ENCODE results near the gene GMPPA. TPM values are rescaled to one million over a fixed set of nuclear protein-coding genes. Genes with fewer than 3 reads are reported as not detected.

The GMPPA gene
- total and polyA plus RNA-seq, 3 donors from 2014 or later, result 19.6 to 28.3 (median 24.6) TPM

DNA sequence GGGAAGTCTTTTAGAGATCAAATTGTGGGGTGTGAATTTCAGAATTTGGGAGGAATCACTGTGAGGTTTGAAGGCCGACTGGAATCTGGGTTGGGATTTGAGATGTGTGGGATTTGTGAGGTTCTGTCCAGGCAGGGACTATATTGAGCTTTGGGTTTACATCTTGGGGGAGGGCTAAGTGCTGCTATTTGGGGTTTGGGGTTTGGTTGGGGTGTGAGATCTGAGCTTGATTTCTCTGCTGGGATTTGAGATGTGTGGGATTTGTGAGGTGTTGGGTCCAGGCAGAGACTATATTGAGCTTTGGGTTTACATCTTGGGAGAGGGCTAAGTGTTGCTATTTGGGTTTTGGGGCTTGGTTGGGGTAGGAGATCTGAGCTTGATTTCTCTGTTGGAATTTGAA lies 864 bp downstream of the GMPPA start:
- no peaks in the 10 kb centered on the region for H3K36me3 ChIP-seq (ENCODE audit: low read depth, missing control alignments)
- no peak for TF ChIP-seq POLR2A (IDR thresholded peaks at IDR 0.05)
- TF ChIP-seq, protein P1, sequence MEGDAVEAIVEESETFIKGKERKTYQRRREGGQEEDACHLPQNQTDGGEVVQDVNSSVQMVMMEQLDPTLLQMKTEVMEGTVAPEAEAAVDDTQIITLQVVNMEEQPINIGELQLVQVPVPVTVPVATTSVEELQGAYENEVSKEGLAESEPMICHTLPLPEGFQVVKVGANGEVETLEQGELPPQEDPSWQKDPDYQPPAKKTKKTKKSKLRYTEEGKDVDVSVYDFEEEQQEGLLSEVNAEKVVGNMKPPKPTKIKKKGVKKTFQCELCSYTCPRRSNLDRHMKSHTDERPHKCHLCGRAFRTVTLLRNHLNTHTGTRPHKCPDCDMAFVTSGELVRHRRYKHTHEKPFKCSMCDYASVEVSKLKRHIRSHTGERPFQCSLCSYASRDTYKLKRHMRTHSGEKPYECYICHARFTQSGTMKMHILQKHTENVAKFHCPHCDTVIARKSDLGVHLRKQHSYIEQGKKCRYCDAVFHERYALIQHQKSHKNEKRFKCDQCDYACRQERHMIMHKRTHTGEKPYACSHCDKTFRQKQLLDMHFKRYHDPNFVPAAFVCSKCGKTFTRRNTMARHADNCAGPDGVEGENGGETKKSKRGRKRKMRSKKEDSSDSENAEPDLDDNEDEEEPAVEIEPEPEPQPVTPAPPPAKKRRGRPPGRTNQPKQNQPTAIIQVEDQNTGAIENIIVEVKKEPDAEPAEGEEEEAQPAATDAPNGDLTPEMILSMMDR (IDR thresholded peaks at IDR 0.05), result no peak
- no peaks in the 10 kb centered on the region for H3K27me3 ChIP-seq
- 39 to 58% methylated on average over 1 of the region's 1 CpG for WGBS, 2 donors
- peaks cover 17% of the 10 kb centered on the region for H3K4me1 ChIP-seq
- H3K27ac ChIP-seq, result no peak overlapping the region
- no peak for DNase-seq
- intact Hi-C loops (cut with DNase I; ENCODE audit: low total_unique reads), result no loop called here
- H3K9me3 ChIP-seq, result no peaks in the 10 kb centered on the region
- H3K4me3 ChIP-seq, result no peak overlapping the region

DNA sequence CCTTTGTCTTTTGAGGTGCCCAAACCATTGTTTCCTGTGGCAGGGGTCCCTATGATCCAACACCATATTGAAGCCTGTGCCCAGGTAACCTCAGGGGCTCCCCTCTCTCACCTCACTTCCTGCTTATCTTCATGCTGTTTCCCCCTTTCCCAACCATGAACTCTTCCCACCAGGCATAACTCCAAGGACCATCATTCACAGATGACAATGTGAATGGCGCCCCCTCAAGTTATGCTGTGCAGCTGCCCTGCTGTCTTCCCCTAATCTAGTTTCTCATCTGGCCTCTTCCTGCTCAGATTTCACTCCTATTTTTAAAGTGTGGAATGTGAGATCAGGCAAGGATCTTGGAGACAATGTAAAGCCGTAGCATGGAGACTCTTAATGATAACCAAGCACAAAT lies 1.4 kb downstream of the GMPPA start:
- DNase-seq, result no peak
- Histone ChIP-seq H3K4me1 (peaks cover 17% of the 10 kb centered on the region), H3K4me3 (no peak overlapping the region), H3K27ac (no peak overlapping the region), H3K9me3 (no peaks in the 10 kb centered on the region), H3K27me3 (no peaks in the 10 kb centered on the region), H3K36me3 (ENCODE audit: low read depth, missing control alignments) (no peaks in the 10 kb centered on the region)
- intact Hi-C loops (cut with DNase I; ENCODE audit: low total_unique reads), result no loop called here
- no peak for TF ChIP-seq POLR2A (IDR thresholded peaks at IDR 0.05)
- TF ChIP-seq, protein P1 (IDR thresholded peaks at IDR 0.05), result no peak
- WGBS, 2 donors, result 87 to 97% methylated on average over 2 of the region's 2 CpGs

DNA sequence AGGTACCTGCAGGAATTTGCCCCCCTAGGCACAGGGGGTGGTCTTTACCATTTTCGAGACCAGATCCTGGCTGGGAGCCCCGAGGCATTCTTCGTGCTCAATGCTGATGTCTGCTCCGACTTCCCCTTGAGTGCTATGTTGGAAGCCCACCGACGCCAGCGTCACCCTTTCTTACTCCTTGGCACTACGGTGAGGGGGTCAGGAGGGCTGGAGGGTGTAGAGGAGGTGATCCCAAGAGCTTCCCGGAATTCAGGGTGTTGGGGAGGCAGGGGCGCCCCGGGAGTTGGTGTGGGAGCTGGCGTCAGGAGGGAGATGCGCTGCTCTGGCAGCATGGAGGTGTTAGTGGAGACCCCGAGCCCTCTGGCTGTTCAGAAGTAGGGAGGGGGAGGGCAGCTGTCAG lies 3.2 kb downstream of the GMPPA start:
- Histone ChIP-seq H3K27me3 (no peaks in the 10 kb centered on the region), H3K4me3 (no peak overlapping the region), H3K36me3 (ENCODE audit: low read depth, missing control alignments) (no peaks in the 10 kb centered on the region), H3K4me1 (peaks cover 17% of the 10 kb centered on the region), H3K9me3 (no peaks in the 10 kb centered on the region), H3K27ac (no peak overlapping the region)
- no peak for DNase-seq
- 92 to 98% methylated on average over 13 to 14 of the region's 14 CpGs for WGBS, 2 donors
- TF ChIP-seq POLR2A (IDR thresholded peaks at IDR 0.05), result no peak
- TF ChIP-seq, protein P1 (IDR thresholded peaks at IDR 0.05), result no peak
- intact Hi-C loops (cut with DNase I; ENCODE audit: low total_unique reads), result no loop called here

DNA sequence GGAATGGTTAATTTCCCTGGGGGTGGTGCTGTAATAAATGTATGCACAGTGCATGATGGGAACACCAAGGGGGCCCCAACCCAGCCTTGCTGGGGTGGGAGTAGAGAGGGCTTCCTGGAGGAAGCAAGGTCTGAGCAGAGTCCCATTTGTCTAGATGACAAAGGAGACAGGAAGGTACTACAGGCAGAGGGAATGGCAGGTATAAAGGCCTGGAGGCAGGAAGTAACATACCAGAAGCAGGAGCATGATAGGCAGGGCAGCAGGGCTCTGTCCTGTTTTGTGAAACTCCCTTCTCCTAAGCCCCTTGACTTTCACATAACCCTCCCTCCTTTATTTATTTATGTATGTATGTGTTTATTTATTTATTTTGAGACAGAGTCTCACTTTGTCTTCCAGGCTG lies 3.9 kb downstream of the GMPPA start:
- no peak overlapping the region for H3K4me3 ChIP-seq
- H3K27me3 ChIP-seq, result no peaks in the 10 kb centered on the region
- H3K4me1 ChIP-seq, result peaks cover 11% of the 10 kb centered on the region
- intact Hi-C loops (cut with DNase I; ENCODE audit: low total_unique reads), result no loop called here
- H3K36me3 ChIP-seq (ENCODE audit: low read depth, missing control alignments), result no peaks in the 10 kb centered on the region
- H3K27ac ChIP-seq, result no peak overlapping the region
- H3K9me3 ChIP-seq, result no peaks in the 10 kb centered on the region
- TF ChIP-seq POLR2A (IDR thresholded peaks at IDR 0.05), result no peak
- TF ChIP-seq, protein P1 (IDR thresholded peaks at IDR 0.05), result no peak
- no peak for DNase-seq

DNA sequence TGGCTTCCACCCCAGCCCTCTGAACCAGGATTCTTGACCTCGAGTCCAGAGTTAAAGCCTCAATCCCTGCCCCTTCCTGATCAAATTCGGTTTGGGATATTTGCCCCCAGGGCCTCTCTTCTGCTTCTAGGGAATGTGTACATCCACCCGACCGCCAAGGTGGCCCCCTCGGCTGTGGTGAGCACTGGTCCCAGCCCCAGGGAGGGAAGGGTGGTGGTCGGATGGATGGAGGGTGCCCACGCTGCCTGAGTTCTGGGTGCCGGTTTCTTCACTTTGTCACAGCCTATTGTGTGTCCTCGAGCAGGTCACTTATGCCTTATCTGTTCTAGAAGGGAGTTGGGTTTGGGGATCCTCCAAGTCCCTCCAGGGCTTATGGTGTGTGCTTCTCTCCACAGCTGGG lies 6.9 kb downstream of the GMPPA start:
- H3K4me1 ChIP-seq, result peaks cover 19% of the 10 kb centered on the region
- no peaks in the 10 kb centered on the region for H3K36me3 ChIP-seq (ENCODE audit: low read depth, missing control alignments)
- H3K4me3 ChIP-seq, result no peak overlapping the region
- no peak for DNase-seq
- 88 to 91% methylated on average over 9 of the region's 9 CpGs for WGBS, 2 donors
- no peak overlapping the region for H3K27ac ChIP-seq
- H3K27me3 ChIP-seq, result no peaks in the 10 kb centered on the region
- H3K9me3 ChIP-seq, result no peaks in the 10 kb centered on the region
- TF ChIP-seq, protein P1 (IDR thresholded peaks at IDR 0.05), result no peak
- TF ChIP-seq POLR2A (IDR thresholded peaks at IDR 0.05), result no peak
- intact Hi-C loops (cut with DNase I; ENCODE audit: low total_unique reads), result no loop called here
